Ectodermal cell (in vitro differentiated cells): ENCODE measurements around the gene RNF13.

ENCODE experiments used
- H3K27ac ChIP-seq: 2 replicates; pipeline ENCODE4 v1.7.0; 2013; ENCODE audit warnings: mild to moderate bottlenecking, low read depth, low read length; ENCODE audit not compliant: insufficient read depth, poor library complexity, severe bottlenecking
- H3K27me3 ChIP-seq: 2 replicates; pipeline ENCODE4 v1.7.0; 2013; ENCODE audit warnings: mild to moderate bottlenecking, low read length; ENCODE audit not compliant: insufficient read depth, control insufficient read depth, poor library complexity, severe bottlenecking
- H3K36me3 ChIP-seq: one replicate; pipeline ENCODE4 v1.7.0; 2013; ENCODE audit warnings: low read length; ENCODE audit not compliant: control insufficient read depth, insufficient read depth
- H3K4me1 ChIP-seq: one replicate; pipeline ENCODE4 v1.7.0; 2013; ENCODE audit warnings: low read length; ENCODE audit not compliant: control insufficient read depth, insufficient read depth
- H3K4me3 ChIP-seq: 2 replicates; pipeline ENCODE4 v1.7.0; 2013; ENCODE audit warnings: low read depth, low read length, control low read depth; ENCODE audit not compliant: insufficient read depth
- H3K9me3 ChIP-seq: 2 replicates; pipeline ENCODE4 v1.7.0; 2013; ENCODE audit warnings: mild to moderate bottlenecking, low read length, moderate library complexity; ENCODE audit not compliant: control insufficient read depth
- WGBS, 2 experiments: methylation state at CpG; one replicate each; pipeline ENCODE4 v1.1.7; 2013; ENCODE audit warnings: missing lambda C conversion rate in 2 of 2; 5-methylcytosine and 5-hydroxymethylcytosine counted together

The RNF13 gene

GRCh38 chr3:149886957-149887356 is 73.9 kb downstream of the RNF13 start:
- Histone ChIP-seq H3K27me3 (no peaks in the 10 kb centered on the region), H3K9me3 (no peaks in the 10 kb centered on the region), H3K4me3 (no peak overlapping the region), H3K4me1 (no peaks in the 10 kb centered on the region), H3K27ac (no peak overlapping the region), H3K36me3 (no peaks in the 10 kb centered on the region)
- 76 to 80% methylated on average over 9 of the region's 9 CpGs for WGBS, 2 experiments

DNA sequence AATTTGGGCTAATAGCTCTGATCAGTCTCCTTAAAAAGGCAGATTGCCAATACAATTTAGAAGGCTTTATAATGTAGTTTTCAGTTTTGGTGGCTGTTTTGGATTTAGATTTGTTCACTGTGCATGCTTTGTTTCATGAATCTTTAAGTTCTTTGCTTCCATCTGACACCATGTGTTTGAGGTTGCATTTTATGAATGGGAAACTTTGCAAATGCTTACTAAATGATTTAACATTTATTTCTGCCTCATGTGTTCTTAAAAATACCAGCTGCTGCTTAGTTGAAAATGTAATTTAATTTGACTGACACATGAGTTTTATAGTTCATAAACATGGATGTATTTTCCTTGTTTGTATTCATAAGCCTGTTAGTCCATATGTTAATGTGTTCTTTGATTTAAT is 78.6 kb downstream of the RNF13 start:
- Histone ChIP-seq H3K27me3 (no peaks in the 10 kb centered on the region), H3K36me3 (no peaks in the 10 kb centered on the region), H3K9me3 (no peaks in the 10 kb centered on the region), H3K4me1 (no peaks in the 10 kb centered on the region), H3K4me3 (no peak overlapping the region), H3K27ac (no peak overlapping the region)

GRCh38 chr3:149892371-149892770 is 79.4 kb downstream of the RNF13 start:
- no peaks in the 10 kb centered on the region for H3K36me3 ChIP-seq
- no peak overlapping the region for H3K4me3 ChIP-seq
- H3K4me1 ChIP-seq = no peaks in the 10 kb centered on the region
- no peaks in the 10 kb centered on the region for H3K9me3 ChIP-seq
- H3K27ac ChIP-seq = no peak overlapping the region
- WGBS, 2 experiments = 94 to 95% methylated on average over 10 of the region's 10 CpGs
- H3K27me3 ChIP-seq = no peaks in the 10 kb centered on the region

DNA sequence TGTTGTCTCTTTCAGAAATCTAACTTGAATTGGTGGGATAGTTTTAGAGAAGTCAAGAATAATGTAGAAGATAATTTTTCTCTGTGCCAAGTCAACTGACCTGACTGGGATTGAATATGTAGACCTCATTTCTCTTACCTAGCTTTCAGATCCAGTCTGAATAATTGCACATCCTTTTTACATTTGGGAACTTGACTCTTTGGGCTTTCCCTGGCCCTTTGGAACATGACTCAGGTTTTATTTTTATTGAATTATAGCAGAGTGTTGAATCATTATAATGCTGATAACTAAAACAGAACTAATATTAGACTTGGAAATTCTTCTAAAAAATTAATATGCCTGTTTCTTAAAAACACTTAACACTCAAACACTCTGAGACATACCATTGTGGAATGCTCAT is 81.2 kb downstream of the RNF13 start:
- Histone ChIP-seq H3K27ac (no peak overlapping the region), H3K9me3 (no peaks in the 10 kb centered on the region), H3K4me1 (no peaks in the 10 kb centered on the region), H3K4me3 (no peak overlapping the region), H3K27me3 (no peaks in the 10 kb centered on the region), H3K36me3 (no peaks in the 10 kb centered on the region)

- 55 to 70% methylated on average over 1 of the region's 1 CpG for WGBS, 2 experiments
Observed at GRCh38 chr3:149895339-149895738, 82.3 kb downstream of the RNF13 start.

GRCh38 chr3:149895769-149896168 is 82.8 kb downstream of the RNF13 start:
- H3K4me3 ChIP-seq = no peak overlapping the region
- H3K9me3 ChIP-seq = no peaks in the 10 kb centered on the region
- H3K36me3 ChIP-seq = no peaks in the 10 kb centered on the region
- H3K27ac ChIP-seq = no peak overlapping the region
- H3K27me3 ChIP-seq = no peaks in the 10 kb centered on the region
- 95% methylated on average over 2 of the region's 2 CpGs; no CpG with 5 or more reads in 1 of the 2 experiments for WGBS, 2 experiments
- no peaks in the 10 kb centered on the region for H3K4me1 ChIP-seq

More at GRCh38 chr3:149895339-149895738, 82.3 kb downstream of the RNF13 start:
- no peaks in the 10 kb centered on the region for H3K9me3 ChIP-seq
- no peak overlapping the region for H3K27ac ChIP-seq
- no peaks in the 10 kb centered on the region for H3K4me1 ChIP-seq
- H3K27me3 ChIP-seq = no peaks in the 10 kb centered on the region
- H3K36me3 ChIP-seq = no peaks in the 10 kb centered on the region
- H3K4me3 ChIP-seq = no peak overlapping the region

- Histone ChIP-seq H3K9me3 (no peaks in the 10 kb centered on the region), H3K4me3 (no peak overlapping the region), H3K4me1 (no peaks in the 10 kb centered on the region), H3K27me3 (no peaks in the 10 kb centered on the region), H3K27ac (no peak overlapping the region), H3K36me3 (no peaks in the 10 kb centered on the region)
- 93 to 98% methylated on average over 2 of the region's 2 CpGs for WGBS, 2 experiments
Observed at GRCh38 chr3:149898771-149899170, 85.8 kb downstream of the RNF13 start.

- Histone ChIP-seq H3K4me3 (no peak overlapping the region), H3K4me1 (no peaks in the 10 kb centered on the region), H3K36me3 (no peaks in the 10 kb centered on the region), H3K27me3 (no peaks in the 10 kb centered on the region), H3K9me3 (no peaks in the 10 kb centered on the region), H3K27ac (no peak overlapping the region)
Observed at GRCh38 chr3:149900322-149900721, 87.3 kb downstream of the RNF13 start.

GRCh38 chr3:149901770-149902169 is 88.8 kb downstream of the RNF13 start:
- Histone ChIP-seq H3K4me3 (no peak overlapping the region), H3K27me3 (no peaks in the 10 kb centered on the region), H3K27ac (no peak overlapping the region), H3K9me3 (no peaks in the 10 kb centered on the region), H3K4me1 (no peaks in the 10 kb centered on the region), H3K36me3 (no peaks in the 10 kb centered on the region)

DNA sequence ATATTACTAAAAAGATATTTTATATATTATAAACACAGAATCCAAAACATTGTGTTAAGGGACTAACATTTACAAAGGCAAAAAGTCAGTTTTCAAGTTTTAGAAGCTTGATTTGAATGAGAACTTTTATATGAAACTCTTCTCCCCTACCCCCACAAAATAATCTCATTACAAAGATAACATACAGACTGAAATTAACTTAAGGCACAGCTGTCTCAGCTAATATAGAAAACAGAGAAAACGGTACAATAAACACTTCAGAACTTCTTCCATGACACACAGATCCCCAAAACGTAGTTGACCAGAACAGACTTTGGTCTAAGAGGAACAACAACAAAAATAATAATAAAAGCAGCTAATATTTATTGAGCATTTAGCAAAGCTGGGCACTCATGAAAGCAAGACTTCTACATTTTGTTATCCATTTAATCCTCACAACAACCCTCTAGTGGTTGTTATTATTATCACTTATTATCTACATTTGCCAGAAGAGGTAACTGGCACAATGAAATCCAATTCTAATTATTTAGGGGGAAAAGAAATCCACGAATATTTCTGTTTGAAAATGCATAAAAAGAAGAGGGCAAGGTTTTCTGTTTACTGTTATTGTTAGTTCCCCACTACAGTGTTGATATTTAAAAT is 89.6 kb downstream of the RNF13 start:
- WGBS, 2 experiments = 82 to 87% methylated on average over 2 to 3 of the region's 3 CpGs
- Histone ChIP-seq H3K27ac (no peak overlapping the region), H3K4me3 (no peak overlapping the region), H3K27me3 (no peaks in the 10 kb centered on the region), H3K4me1 (no peaks in the 10 kb centered on the region), H3K9me3 (no peaks in the 10 kb centered on the region), H3K36me3 (no peaks in the 10 kb centered on the region)

- Histone ChIP-seq H3K4me3 (no peak overlapping the region), H3K36me3 (no peaks in the 10 kb centered on the region), H3K9me3 (no peaks in the 10 kb centered on the region), H3K27ac (no peak overlapping the region), H3K4me1 (no peaks in the 10 kb centered on the region), H3K27me3 (no peaks in the 10 kb centered on the region)
Observed at GRCh38 chr3:149906036-149906435, 93.0 kb downstream of the RNF13 start.
